SHP77 (cell line): ENCODE data around the gene RBM6.
A peak's percentile ranks its signal among the peaks of the same experiment; 100 is the strongest.

Experiments used
- DNase-seq, 2 experiments: peaks; one replicate each; lab custom pipeline; 2025; lab: John Stamatoyannopoulos, UW

The RBM6 gene

DNA sequence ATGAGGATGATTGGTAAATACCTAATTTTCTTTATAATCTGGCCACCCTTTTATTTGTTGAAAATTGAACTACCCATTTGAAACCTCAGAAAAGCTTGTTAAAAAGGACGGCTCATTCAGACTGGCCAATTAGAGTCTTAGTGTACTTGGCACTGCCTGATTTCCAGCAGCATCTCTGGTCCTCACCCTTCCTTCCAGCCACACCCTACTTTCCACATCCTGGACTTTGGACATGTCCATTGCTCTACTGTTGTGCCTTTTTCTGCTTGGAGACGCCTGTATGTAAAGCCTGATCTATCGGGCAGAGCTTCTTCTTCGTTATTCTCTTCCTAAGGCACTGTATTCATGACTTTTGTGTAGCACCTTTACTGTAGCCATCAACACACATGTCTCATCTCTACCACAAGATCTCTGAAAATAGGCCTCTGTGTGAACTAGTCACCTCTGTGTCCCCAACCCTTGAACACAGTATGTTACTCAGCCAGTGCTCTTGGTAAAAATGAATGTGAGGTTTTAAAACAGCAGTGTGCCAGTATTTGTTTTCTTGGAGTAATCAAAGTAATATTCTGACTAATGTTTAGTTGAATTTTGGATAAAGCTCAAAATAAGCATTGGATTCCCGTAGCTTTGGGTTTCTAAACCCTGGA is 155.5 kb downstream of the RBM6 start:
- no peak for DNase-seq

DNA sequence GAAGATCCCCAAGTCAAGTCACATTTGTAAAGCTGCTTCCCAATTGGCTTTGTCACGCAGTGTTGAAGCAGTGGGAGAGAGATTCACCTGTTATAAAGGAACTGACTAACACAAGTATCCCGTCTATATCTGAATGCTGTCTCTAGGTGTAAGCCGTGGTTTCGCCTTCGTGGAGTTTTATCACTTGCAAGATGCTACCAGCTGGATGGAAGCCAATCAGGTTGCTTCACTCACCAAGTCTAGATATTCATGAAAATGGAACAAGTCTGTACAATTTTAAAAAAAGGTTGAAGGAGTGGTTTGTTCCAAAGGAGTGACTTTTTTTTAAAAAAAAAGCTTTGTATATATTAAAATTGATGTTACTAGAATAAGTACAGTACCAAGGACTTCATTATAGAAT is 160.4 kb downstream of the RBM6 start:
- no peak for DNase-seq

DNA sequence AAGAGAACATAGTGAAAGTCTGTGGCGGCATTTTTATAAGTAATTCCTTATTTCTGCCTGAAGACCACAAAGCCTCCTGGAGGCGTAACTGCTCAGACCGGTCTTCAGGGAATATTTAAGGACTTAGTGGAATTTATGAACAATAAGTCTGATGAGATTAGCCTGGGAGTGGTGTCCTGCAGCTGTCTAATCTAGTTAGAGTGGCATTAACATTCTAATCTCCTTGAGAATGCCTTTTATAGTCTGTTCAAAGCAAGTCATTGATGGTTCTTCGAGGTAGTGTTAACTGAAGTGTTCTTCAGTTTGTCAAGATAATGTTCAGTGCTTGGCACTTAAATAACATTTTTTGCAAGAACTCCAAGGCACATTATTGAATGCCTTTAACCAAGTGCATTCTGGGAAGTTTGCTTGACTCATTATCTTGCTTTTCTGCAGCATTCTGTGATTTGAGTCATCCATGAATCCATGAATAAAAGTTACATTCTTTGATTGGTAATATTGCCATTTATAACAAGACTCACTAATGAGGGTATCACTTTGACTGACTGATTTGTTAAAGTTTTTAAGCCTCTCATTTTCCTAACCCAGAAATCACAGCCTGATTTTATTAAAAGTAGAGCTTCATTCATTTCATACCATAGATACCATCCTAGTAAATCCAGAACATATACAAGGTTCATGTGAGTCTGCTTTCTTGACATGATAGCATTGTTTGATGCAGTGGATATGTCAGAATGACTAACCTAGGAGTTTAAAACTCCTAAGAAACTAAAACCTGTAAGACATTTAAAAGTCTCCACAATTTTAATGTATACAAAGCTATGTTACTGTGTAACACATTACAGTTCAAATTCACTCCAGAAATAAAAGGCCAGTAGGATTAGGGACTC is 161.3 kb downstream of the RBM6 start:
- no peak for DNase-seq

DNA sequence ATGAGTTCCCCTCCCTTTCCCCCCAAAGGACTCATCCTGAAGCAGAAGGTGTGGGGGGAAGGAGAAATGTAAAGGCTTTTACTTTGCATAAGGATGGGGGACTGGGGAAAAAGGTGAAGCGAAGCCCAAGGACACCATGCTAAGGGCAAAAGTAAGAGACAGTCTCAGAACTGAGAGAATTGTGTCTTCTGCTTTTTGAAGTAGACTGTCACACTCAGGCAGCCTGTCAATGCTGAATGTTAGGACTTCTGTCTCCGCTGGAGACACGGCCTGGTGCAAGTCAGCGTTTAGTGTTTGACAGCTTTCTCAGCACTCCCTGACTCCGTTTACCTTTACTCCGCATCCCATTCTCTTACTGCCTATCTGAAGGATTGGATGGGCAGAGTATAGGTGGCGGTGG is 162.6 kb downstream of the RBM6 start:
- no peak for DNase-seq

DNA sequence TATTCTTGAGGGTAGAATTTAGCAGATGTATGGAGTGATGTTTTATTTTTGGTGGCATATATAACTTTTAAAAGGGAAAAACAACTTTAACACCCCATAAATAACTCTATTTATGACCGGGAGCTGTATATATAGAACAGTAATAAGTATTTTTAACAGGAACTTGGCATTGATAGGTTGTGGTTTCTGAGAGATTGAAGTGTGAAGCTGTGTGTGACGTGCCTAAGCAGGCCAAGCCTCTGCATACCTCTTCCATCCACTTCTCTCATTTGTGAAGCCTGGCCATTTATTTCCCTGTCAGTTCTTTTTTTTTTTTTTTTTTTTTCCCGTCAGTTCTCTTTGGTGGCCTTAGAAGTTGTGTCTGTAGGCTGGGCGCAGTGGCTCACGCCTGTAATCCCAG is 171.8 kb downstream of the RBM6 start:
- no peak for DNase-seq

DNA sequence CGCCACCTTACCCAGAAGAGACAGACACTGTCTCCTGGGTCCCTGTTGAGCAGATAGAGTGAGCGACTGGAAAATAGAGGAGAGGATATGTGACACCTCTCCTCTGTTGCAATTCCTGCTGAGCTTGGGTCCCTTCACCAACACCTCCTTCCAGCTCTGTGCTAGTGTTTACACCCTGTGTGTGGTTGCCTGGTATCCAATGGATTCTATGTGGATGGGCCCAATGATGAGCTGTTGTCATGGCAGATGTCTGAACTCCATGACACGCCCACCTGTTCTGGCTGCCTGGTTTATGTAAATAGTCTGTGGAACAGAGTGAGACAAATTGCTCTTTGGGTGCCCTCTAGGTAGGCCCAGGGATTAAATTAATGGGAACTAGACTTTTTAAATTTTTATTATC is 172.5 kb downstream of the RBM6 start:
- peak in 1 of 2 experiments; percentile 30 for DNase-seq

DNA sequence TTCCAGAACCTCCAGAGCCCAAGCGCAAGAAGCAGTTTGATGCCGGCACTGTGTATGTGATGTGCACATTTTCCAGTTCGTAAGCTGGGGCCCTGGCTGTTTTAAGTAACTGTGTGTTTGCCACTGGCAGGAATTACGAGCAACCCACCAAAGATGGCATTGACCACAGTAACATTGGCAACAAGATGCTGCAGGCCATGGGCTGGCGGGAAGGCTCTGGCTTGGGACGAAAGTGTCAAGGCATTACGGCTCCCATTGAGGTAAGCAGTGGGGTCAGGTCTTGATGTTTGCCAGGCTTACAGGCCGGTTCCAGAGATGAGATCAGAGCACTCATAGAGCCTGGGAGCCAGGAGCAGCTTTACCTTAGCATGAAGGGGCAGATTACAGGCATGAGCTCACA is 177.2 kb downstream of the RBM6 start:
- no peak for DNase-seq

DNA sequence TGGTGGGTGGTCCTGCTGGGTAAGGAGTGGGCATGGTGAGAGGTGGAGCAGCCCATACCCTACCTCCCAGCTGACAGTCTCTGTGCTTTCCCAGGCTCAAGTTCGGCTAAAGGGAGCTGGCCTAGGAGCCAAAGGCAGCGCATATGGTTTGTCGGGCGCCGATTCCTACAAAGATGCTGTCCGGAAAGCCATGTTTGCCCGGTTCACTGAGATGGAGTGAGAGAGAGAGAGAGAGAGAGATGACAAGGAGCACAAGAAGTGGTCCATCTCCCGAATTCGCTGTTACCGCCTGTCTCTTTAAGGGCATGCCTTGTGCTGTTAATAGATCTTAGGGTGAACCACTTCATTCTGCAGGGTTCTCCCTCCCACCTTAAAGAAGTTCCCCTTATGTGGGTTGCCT is 178.3 kb downstream of the RBM6 start:
- no peak for DNase-seq

DNA sequence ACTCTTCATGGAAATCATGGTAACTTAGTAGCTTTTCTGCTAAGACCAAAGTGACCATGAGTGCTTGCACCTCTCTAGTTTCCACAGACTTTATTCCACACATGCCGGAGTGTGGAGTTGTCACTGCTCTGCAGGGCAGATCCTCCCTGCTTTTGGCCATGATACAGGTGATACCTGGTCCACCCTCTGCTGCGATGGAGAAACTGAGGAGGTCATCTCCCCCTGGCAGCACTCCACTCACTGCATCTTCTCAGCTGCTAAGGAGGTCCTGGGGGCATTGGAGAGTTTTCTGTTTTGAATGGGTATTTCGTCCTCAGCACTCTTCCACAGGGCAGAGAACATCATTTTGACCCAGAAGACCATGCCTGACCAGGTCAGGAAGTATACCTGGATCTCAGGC is 179.8 kb downstream of the RBM6 start:
- no peak for DNase-seq

DNA sequence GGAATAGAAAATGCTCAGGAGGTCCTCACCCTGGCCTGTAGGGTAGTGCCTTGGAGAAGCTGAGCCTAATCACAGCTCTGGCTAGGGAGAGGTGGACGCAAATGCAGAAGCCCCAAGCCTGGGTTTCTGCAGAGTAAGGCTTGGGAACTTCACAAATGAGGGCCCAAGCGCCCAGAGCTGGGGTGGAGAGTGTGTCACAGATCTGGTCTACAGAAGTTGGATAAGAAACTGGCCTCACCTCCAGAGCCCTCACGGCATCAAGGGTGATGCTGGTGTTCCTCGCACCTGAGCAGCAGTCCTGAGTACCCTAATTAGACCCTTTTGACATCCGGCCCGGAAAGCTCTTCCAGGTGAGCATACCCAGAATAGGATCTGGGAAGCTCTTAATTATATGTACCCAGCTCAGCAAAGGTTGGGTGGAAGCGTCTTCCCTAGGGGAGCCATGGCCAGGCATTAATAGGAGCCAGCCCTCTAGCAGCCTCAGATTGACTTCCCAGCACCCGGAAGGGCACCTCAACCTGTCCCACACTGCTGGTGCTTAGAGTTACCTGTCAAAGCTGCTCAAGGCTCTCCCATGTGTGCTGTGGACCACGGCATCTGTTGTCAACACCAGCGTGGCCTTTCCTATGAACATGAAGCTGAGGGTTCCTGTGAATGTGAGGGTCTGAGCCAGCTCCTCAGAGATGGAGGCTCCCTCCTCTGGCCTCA is 180.6 kb downstream of the RBM6 start:
- DNase-seq, result no peak

DNA sequence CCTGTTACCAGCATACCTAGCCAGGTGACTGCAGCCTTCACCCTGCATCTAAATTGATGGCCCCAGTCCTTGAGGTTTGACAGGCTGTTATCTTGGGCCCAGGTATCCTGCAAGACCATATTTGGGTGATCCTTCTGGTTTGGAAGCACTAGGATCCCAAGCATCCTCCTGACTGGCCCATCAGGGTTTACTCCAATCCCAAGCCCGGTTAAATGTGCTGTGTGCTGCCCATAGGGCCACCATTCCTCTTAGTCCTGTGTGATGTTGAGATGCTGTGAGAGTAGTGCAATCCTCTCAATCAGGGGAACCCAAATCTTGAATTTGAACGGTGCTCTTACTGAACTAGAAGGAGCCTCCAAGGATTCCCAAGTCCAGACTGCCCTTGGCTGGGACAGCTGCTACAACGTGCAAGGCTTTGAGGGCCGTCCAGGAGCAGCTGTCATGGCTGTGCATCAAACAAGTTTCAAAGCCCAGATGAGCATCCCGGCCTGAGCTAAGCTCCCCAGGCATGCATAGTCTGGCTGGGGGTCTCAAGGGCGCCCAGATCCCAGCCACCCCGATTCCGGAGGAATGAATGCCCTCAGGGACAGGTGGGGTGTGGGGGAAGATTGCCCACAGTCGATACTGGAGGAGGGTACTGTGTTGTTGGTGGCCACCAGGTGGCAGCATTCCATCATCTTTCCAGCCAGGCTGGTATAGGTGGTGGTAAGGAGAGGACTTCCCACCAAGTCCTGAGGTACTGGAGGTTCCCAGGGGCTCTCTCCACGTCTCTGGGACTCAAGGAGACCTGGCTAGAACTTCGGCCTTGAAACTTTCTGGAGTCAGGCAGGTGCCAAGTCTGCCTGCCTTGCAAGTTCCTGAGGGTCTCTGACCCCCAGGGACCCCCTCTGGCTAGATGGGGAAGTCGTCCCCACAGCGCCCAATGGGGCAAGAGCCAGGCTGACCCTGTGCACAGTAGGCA is 181.4 kb downstream of the RBM6 start:
- peak; percentile 50 to 53 for DNase-seq

DNA sequence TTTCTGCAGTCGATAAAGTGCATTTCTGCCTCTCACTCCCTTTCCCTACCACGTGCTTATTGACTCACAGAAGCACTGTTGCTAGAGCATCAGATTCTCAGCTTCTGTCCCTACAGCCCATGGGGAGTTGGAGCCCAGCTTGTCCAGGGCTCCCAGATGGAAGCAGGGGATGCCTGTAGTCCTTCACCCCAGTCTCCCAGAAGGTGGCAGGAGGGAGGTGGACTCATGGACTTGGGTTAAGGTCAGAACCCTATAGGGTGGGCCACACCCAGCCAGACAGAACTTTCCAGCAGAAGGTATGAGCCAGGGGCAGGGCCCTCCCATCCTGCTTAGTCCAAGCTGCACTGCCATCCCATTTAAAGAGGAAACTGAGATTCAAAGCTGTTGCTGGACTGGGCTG is 182.1 kb downstream of the RBM6 start:
- DNase-seq, result no peak

DNA sequence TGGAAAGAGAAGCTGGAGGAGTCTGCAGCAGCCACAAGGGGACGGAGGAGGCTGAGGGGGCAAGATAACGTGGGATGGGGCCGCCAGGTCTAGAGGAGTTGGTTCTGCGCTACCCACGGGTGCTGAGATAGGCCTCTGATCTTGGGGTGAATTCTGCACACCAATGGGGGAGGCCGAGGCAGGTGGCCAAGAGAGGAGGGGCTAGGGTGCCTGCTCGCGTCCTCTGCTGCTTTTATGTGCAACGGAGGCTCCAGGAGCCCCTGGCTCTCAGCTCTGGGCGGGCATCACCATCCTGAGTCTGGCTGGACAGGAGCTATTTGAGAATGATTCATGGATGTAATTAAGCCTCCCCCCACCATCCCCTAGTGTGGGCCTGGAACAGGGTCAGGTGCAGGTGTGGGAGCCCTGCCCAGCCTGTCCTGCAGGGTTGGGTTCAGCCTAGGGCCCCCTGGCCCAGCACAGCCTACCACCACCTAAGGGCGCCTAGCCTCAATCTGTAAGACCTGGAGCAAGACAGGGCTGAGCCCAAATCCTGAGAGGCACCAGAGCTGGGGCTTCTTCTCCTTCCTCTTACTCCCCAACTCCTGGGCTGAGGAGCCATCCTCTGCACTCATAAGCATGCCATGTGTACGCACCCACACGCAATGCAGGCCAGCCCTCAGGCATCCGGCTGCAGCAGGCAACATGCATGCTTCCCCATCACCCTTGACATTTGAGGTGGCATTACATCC is 182.9 kb downstream of the RBM6 start:
- DNase-seq, result no peak

DNA sequence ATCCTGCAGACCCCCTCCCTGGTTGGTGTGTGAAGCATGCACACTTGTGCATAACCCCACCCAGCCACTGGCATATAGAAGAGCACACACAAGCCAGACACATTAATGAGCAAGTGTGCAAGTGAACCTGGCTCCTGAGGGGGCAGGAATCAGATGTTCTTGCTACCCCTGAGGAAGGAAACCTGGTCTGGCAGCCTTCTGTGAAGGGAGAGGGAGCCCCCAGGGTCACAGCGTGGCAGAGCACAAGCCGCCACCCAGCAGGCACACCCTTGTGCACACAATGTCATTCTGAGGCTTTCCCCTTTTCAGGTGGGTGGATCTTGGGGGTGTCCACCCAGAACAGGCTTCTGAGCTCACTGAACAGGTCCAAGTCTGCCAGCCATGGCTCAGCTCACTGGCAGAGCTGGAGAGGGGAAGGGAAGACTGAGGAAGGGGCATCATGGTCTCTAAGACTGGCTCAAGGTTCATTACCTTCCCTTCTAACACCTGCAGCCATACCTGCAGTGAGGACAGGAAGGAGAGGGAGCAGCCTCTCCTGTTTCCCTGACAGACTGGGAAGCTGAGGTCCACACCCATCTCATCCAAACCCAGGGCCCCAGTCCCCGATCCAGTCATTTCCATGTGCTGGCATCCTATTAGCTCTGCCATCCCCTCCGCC is 183.6 kb downstream of the RBM6 start:
- DNase-seq, result no peak

DNA sequence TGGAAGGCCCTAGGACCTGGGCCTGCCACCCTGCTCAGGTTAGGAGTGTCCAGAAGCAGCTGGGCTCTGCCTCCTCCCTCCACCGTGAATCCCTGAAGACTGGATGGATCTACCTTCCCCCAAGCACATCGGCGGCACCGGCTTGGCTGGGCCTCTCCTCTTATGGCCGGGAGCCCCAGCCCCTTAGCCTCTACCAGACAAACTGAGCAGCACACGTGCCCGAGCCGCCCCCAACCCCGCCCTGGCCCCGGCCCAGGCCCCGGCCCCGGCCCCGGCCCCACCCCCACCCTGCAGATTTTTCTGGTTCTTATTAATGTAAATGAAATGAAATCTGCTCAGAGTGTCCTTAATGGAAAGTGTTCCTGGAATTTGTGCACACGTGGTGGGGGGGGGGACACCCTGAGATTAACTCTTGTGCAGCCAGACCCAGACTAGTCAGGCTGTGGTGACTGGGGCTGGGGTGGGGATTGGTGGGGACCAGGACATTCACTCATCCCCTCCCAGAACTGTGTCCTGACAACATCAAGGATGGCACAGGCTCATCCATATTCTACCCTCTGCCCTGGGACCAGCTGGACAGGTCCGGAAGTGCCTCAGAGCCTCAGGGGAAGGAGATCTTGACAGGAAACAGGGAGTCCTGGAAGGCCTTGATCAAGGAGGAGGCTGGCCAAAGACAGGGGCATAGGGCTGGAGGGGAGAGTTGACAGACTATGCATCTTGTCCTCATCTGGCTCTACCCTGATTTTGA is 184.3 kb downstream of the RBM6 start:
- no peak for DNase-seq

DNA sequence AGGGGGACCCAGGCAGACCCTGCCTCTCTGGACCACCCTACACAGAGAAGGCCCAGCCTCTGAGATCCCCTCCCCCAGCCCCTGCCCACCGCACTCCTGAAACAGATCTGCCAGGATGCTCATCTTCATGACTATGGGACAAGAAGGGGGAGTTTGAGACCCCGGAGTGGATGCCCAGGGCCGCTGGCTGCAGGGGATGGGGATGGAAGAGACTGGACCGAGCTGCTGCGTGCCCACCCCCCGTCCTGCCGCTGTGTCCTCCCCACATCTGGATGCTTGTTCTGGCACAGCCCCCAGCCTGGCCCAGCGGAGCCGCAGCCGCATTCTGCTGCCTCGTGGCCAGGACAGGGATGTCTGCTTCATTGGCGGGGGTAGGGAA is 184.8 kb downstream of the RBM6 start:
- DNase-seq, result no peak

DNA sequence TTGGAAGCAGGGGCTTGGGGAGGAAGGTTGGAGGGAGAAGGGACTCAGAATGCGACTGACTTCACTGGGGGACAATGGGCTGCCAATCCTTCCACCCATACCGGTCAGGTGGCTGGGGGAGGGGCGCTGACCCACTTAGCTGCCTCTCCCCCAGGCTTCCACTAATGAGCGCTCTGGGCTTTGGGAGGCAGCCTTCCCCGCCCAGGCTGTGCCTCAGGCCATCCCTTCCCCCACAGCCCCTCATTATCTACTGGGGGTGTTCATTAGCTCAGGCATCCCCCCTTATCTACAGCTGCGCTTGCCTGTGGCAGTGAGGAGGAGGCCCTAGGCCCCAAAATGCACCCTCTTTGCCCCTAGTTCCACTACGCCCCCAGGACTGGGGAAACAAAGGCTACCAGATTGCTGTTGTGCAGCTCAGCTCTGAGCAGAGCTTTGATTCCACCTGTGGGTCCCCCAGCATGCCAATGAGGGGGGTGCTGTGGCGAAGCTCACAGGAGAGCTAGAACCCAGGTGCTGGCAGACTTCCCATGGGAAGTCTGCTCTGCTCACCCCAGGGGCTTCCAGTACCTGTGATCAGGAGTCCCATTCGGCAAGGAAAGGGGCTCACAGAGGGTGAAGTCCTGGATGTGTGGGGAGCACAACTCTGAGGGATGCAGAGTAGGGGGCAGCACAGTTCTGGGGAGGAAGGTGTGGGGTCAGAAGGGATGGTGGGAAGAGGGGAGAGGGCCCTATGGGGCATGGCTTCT is 185.8 kb downstream of the RBM6 start:
- DNase-seq, result no peak

DNA sequence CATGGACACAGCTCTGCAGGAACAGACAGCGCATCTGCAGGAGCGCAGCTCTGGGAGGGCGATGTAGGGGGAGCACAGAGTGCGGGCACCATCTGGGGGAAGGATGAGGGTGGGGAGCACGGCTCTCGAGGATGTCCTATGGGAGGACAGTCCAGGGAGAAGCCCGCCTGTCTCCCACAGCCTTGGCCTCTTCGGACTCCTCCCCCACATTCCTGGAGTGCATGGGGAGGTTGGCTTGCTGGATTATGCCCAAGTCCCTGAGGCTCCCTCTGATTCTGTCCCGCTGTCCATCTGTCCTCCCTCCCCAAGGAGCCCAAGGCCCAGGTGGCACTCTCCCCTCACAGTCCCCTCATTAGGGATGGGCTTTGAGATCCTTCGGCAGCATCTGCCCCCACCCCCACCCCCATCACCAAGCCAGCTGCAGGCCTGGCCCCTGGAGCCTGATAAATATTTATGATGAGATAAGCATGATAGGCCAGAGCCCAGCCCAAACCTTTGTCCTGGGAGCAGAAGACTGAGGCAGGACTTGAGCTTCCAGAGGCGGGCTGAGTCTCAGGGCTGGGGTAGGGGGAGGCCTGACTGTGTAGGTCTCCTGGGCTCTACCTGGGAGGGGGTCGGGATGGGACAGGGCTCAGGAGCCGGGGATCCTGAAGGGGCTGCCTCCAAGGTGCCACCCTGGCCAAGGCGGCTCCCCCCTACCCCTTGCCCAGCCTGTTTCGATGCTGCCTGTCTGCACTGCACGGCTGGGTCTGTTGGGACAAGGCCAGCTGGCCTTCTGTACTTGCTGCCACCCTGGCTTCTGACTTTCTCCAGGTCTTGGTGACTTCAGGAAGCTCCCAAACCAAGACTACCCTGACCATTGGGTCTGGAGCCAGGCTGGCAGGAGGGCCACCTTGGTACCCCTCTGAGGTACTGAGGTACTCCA is 186.6 kb downstream of the RBM6 start:
- DNase-seq, result no peak
